ENCODE data around the gene UNC79. TPM values are rescaled to one million over a fixed set of nuclear protein-coding genes. Genes with fewer than 3 reads are reported as not detected.
A peak's percentile ranks its signal among the peaks of the same experiment; 100 is the strongest.

The UNC79 gene
- total RNA-seq, 2 donors from 2014 or later, result 6.0 to 14.4 TPM

DNA sequence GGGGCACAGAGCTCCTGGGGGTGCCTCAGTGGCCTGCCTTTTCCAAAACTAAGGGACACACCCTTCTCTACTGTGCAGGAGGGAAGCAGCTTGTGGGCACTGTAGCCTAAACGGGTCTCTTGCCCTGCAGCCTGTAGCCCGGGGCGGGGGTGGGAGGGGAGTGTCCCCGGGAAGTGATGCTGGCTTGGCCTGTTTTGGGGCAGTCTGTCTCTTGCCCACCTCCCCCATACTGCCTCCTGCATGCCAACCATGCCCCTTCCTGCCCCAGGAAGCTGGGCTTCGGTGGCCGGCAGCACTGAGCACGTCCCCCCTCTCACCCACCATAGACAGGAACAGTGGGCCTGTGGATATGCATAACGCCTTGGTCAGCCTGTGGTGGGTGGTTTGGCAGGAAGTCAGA, 314.1 kb downstream of the UNC79 start:
- H3K36me3 Mint-ChIP-seq (ENCODE audit: low read depth), result peaks cover 41% of the 10 kb centered on the region
- no peaks in the 10 kb centered on the region for H3K27me3 ChIP-seq (ENCODE audit: control insufficient read depth, insufficient read depth, low read length, poor library complexity, severe bottlenecking)
- H3K27ac Mint-ChIP-seq, result no peak overlapping the region
- no peak for TF ChIP-seq CTCF (conservative IDR thresholded peaks at IDR 0.05)
- no peak overlapping the region for H3K4me3 ChIP-seq (ENCODE audit: low read length)
- H3K4me1 ChIP-seq (ENCODE audit: control insufficient read depth, insufficient read depth, low read length), result peaks cover 24% of the 10 kb centered on the region
- H3K9me3 Mint-ChIP-seq, result no peaks in the 10 kb centered on the region
- H3K9me3 ChIP-seq (ENCODE audit: control insufficient read depth, low read length), result no peaks in the 10 kb centered on the region
- no peak overlapping the region for H3K4me3 Mint-ChIP-seq
- H3K27me3 Mint-ChIP-seq (ENCODE audit: insufficient read depth), result no peaks in the 10 kb centered on the region
- 98% methylated on average over 5 of the region's 8 CpGs; no CpG with 5 or more reads in 1 of the 2 experiments for WGBS, 2 experiments (ENCODE audit: insufficient coverage in 1 of 2, insufficient read length in 1 of 2)
- H3K4me1 Mint-ChIP-seq, result peaks cover 28% of the 10 kb centered on the region
- DNase-seq, result no peak
- H3K9ac ChIP-seq (ENCODE audit: extremely low read depth, low read length, poor library complexity, severe bottlenecking), result no peak overlapping the region
- peaks cover 29% of the 10 kb centered on the region for H3K36me3 ChIP-seq (ENCODE audit: control insufficient read depth, insufficient read depth, low read length)
- no peak overlapping the region for H3K27ac ChIP-seq (ENCODE audit: low read depth, low read length)

DNA sequence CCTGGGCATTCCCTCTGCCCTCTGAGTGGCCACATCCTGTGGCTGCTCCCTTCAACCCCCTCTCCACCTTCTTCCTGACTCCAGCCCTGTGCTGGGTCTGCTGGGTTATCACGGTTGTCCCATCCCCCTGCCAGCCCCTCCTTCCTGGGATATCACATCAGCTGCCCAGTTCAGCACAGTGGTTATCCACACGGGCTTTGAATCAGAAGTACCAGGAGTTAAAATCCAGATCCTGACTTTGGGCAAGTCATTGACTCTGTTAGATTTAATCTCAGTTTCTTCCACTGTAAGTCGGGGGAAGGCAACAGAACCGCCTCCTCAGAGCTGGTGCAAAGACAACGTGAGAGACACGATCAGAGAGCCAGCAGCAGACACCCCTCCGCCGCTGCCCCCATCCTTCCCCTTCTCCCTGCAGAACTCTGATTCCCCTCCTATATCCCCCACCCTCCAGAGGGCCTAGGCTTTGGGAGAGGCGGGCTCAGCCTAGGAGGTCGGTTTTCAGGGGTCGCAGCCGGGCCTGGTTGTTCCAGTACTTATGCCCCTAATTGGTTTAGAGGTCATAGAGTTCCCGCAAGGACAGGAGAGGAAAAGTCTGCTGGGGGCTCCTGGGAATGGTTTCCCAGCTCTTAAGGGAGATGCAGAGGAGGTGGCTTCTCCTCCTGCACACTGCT, 315.0 kb downstream of the UNC79 start:
- peak; percentile 56 for DNase-seq
- H3K4me3 Mint-ChIP-seq, result no peak overlapping the region
- Histone ChIP-seq H3K27me3 (ENCODE audit: control insufficient read depth, insufficient read depth, low read length, poor library complexity, severe bottlenecking) (no peaks in the 10 kb centered on the region), H3K36me3 (ENCODE audit: control insufficient read depth, insufficient read depth, low read length) (peaks cover 27% of the 10 kb centered on the region), H3K4me1 (ENCODE audit: control insufficient read depth, insufficient read depth, low read length) (peaks cover 24% of the 10 kb centered on the region), H3K27ac (ENCODE audit: low read depth, low read length) (no peak overlapping the region), H3K9ac (ENCODE audit: extremely low read depth, low read length, poor library complexity, severe bottlenecking) (no peak overlapping the region), H3K4me3 (ENCODE audit: low read length) (no peak overlapping the region), H3K9me3 (ENCODE audit: control insufficient read depth, low read length) (no peaks in the 10 kb centered on the region)
- H3K27me3 Mint-ChIP-seq (ENCODE audit: insufficient read depth), result no peaks in the 10 kb centered on the region
- peaks cover 28% of the 10 kb centered on the region for H3K4me1 Mint-ChIP-seq
- WGBS, 2 experiments (ENCODE audit: insufficient coverage in 1 of 2, insufficient read length in 1 of 2), result 80 to 84% methylated on average over 7 to 13 of the region's 13 CpGs
- no peaks in the 10 kb centered on the region for H3K9me3 Mint-ChIP-seq
- H3K27ac Mint-ChIP-seq, result peak overlapping the region; percentile 82
- H3K36me3 Mint-ChIP-seq (ENCODE audit: low read depth), result peaks cover 47% of the 10 kb centered on the region
- TF ChIP-seq CTCF (conservative IDR thresholded peaks at IDR 0.05), result no peak

- Histone ChIP-seq H3K9ac (ENCODE audit: extremely low read depth, low read length, poor library complexity, severe bottlenecking) (no peak overlapping the region), H3K27me3 (ENCODE audit: control insufficient read depth, insufficient read depth, low read length, poor library complexity, severe bottlenecking) (no peaks in the 10 kb centered on the region), H3K27ac (ENCODE audit: low read depth, low read length) (no peak overlapping the region), H3K9me3 (ENCODE audit: control insufficient read depth, low read length) (no peaks in the 10 kb centered on the region), H3K36me3 (ENCODE audit: control insufficient read depth, insufficient read depth, low read length) (peaks cover 20% of the 10 kb centered on the region), H3K4me3 (ENCODE audit: low read length) (no peak overlapping the region), H3K4me1 (ENCODE audit: control insufficient read depth, insufficient read depth, low read length) (peaks cover 24% of the 10 kb centered on the region)
- H3K36me3 Mint-ChIP-seq (ENCODE audit: low read depth), result peaks cover 37% of the 10 kb centered on the region
- H3K27ac Mint-ChIP-seq, result peak overlapping the region; percentile 82
- DNase-seq, result no peak
- TF ChIP-seq CTCF (conservative IDR thresholded peaks at IDR 0.05), result no peak
- H3K9me3 Mint-ChIP-seq, result no peaks in the 10 kb centered on the region
- H3K4me1 Mint-ChIP-seq, result peaks cover 25% of the 10 kb centered on the region
- 94 to 98% methylated on average over 13 to 15 of the region's 15 CpGs for WGBS, 2 experiments (ENCODE audit: insufficient coverage in 1 of 2, insufficient read length in 1 of 2)
- H3K4me3 Mint-ChIP-seq, result no peak overlapping the region
- no peaks in the 10 kb centered on the region for H3K27me3 Mint-ChIP-seq (ENCODE audit: insufficient read depth)
Measured at GRCh38 chr14:93747102-93747501, 316.4 kb downstream of the UNC79 start.
